ENCODE results near the gene PARM1.

The PARM1 gene

DNA sequence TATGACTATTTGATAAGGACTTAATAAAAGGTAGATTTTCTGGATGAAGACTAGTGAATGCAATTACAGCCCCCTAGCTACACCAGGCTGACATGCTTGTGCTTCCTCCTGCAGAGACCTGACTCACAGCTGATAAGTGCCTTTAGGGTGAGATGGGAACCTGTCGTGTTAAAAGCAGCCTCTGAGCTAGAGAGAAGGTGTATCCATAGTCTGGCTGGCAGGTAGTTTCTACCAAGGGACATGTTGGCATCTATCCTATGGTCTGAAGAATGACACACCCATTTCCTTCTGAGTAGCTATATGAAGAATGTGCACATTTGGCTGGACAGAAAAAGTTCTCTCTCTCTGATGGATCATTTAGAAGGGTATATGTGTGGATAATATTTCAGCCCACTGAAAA is 64.1 kb downstream of the PARM1 start:
- DNase-seq, result no peak

DNA sequence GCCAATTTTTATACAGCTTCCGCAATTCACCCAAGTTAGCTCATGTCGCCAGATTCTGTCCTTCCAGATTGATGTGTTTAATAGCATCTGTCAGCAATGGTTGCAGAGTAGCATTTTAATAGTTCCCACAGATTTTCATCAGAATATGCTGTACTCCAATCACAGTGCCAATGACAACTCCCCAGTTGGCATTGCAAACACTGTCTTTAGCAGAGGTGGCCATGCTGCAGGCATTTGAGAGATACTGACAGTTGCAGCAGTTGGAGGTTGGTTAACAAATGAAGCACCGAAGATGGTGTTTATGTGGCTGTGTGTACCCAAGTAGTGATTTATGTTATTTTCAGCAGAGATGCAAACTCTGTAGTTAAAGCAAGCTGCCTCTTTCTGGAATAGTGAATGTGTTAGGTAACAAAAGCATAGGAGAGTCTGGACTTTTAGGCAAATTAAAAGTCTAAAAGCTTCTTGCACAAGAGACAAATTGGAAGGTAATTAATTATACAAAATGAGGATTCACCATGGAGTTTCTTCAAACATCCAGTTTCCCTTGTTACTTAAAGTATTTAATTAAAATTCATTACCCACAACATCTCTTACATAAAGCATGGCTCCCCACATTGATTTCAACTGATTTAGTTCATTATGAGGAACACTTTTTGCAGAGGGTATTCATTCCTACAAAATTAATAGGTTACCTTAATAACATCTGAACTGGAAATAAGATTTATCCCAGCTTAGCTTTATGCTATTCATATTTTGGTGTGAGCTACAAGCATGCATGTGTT is 65.2 kb downstream of the PARM1 start:
- no peak for DNase-seq

DNA sequence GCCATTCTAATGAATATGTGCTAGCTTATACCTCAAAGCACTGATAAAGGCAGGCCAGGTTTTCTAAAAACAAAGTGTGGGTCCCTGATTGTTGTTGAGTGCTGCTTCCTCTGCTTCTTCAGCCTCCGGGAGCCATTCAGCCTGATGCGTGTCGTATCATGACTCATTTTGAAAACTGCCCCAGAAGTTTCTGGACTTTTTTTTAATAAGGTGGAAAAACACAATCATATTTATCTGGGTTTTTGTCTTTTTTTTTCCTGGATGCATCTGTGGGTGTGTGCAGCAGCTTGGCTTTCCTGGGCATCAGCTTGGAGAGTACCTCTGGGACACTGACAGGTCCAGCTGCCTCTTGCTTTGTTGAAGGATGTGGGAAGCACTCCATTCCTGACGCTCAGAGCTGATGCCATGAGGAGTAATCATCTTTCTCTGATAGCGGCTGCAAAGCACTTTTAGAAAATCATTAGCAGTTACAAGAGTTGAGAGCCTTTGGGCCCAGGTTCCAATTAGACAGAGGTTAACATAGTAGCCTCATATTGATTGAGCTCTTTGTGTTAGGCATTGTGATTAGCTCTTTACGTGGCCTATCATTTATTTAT is 66.9 kb downstream of the PARM1 start:
- no peak for DNase-seq

DNA sequence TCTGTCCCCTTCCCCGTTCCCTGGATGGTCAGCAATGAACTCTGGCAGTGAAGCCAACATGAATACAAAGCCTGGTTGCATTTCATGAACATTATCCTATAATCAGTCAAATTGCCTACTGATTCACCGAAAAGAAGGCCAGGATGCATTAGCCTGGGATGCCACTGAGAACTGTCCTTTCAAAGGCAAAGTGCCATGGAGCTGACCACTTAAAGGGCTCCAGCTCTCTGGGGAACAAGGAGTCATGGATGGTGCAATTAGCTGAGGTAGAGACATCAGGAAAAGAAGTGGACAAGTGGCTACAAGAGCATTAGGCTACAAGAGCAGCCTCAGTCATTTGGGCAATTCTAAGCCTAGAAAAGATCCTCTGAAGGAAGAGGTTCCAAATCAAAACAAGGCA is 69.0 kb downstream of the PARM1 start:
- DNase-seq, result no peak

DNA sequence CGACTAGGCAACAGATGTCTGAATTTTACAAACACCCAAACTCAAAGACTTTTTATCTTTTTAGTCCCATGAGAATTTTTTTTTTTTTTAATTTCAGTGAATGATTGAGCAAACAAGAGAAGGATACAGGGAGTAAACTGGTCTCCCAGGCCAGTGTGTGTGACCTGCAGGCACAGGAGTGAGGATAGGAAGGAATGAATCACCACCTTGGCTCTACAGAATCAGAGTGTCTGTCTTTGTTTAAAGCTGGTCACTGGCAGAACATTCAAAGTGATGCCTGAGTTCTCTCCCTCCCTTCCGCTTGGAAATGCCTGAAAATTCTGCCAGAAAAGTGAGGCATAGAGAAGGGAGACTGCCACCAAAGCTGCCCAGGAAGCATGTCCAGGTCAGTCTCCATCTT is 69.5 kb downstream of the PARM1 start:
- DNase-seq, result no peak

DNA sequence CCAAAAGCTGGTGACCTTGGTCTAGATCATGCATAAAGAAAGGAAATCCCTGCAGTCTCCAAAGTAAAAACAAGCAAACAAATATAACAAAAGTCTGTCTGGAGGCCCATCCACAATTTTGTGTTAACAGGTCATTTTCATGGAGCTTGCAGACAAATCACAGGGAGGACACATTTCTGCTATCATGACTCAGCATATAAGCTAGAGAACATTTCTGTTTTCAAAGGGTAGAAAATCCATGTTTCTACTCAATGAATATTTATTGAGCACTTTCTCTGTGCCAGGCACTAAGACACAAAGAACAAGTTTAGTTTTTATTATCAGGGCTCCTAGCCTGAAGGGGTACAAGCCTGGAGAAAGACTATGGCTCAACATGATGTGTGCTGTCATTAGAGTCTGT is 71.1 kb downstream of the PARM1 start:
- no peak for DNase-seq

DNA sequence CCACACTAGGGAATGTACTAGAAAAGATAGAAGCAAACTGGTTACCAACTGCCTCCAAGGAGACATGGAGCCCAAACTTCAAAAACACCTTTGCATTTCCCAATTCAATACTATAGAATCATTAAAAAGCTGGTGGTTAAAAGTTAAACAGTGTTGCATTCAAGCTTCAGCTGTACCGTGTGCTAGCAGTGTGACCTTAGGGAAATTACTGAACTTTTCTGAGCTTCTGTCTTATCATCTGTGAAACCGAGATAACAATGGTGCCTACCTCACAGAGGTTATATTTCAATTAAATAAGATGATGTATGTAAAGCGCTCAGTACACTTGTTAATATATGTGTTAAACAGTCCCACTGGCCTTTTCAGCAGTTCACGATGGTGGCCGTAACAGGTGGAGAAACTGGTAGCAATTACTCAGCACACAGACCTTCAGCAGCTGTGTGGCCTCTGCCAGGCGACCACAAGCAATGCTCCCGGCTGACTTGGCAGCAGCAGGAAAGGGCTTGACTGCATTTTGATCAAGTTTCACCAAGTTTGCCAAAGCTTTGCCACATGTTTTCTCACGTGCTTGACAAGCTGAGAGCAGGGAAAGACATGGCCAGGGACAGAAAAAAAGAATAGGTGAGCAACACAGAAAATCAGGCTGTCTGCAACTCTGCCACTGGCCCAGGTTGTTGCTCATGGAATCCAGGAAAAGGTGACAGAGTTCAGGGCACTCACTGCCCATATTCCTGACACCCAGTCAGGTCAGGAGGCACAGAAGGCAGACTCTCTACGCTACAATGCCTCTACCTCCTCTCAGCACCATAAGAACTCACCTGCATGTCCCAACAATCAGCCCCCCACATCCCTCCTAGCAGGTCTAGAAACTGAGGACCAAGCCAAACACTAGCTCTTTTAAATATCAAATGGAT is 72.1 kb downstream of the PARM1 start:
- DNase-seq, result no peak

DNA sequence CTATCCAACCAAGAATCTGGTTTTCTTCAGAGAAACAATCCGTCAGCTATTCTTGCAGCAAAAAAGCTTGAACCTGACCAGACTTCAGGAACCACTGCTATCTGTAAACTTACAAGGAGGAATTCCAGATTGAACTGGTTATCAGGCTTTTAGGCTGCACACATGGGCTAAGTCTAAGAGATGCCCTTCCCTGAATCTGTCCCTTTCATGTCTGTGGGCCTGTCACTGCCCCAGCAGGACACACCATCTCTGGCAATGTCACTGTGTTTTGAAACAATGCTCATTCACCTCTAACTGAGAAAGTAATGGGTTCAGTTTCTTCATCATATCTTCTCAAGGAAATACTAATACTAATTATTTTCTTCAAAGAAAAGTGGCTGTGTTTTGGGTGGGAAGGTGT is 72.8 kb downstream of the PARM1 start:
- DNase-seq, result no peak

DNA sequence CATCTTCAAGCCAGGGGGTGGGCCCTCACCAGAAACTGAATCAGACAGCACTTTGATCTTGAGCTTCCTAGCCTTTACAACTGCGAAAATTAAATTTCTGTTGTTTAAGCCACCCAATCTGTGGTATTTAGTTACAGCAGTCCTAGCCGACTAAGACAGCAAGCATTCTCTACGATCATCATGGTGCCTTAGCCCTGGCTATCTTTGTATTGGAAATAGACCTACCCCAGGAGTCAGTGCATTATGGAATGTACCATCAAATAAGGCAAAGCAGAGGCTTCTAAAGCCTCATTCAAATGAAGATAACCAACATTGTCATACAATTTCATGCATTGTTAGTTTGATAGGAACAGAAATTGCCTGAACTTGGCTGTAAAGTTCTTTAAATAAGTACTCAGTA is 75.0 kb downstream of the PARM1 start:
- no peak for DNase-seq

DNA sequence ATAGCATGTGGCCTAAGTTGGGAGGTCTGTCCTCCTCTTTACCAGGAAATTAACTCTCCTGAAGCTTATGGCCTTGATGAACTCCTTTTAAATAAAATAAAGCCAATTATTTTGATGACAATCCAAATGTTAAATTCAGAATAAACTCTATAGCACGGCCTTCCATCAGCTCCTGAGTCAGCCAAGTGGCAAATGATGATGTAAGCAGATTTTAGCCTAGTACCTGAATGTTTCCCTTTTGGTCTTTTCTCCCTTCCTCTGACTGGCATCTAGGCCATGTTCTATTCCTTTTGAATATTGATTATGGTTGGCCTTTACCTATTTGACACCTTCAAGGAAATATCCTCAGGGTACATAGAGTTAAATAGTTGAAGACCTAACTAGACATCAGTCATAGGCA is 76.2 kb downstream of the PARM1 start:
- DNase-seq, result no peak

DNA sequence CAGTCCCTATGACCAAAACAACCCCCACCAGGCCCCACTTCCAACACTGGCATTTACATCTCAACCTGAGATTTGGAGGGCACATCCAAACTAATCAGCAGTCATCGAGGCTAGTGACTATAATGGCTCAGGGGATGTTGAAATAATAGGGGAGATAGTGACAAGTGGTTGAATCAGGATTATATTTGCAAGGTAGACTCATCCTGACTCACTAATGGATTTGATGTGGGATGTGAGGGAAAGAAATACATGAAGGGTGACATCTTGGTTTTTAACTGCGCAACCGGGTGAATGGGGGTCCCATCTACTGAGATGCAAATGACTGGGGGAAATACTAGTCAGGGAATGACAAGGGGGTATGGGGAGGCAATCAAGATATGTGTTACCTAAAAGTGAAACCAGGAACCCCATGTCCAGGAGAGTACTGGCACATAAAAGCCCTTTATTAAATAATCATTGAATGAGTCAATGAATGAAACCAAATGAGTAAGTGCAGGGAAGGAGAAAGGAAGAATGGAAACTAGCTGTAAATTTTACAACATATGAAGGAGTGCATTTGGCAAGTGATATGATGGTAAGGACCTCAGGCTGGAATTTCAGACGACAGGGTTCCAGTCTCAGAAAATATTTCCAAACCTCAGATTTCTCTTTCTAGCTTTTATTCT is 78.3 kb downstream of the PARM1 start:
- no peak for DNase-seq

DNA sequence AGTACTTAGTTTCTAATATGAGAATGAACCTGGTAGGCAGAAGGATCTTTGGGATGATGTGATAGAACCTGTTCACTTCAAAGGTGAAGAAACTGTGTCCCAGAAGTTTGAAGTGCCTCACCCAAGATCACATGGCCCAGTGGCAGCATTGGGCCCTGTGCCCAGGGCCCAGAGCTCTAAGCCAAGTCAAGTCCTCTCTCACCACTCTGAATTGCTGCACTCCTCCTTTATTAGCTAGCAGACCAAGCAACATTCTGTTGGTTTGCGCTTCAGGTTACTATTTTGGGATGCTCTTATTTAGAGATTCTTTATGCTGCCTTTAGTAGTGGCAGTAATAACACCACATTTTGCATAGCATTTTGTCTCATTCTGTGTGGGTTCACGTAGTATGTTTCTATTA is 82.7 kb downstream of the PARM1 start:
- DNase-seq, result no peak

DNA sequence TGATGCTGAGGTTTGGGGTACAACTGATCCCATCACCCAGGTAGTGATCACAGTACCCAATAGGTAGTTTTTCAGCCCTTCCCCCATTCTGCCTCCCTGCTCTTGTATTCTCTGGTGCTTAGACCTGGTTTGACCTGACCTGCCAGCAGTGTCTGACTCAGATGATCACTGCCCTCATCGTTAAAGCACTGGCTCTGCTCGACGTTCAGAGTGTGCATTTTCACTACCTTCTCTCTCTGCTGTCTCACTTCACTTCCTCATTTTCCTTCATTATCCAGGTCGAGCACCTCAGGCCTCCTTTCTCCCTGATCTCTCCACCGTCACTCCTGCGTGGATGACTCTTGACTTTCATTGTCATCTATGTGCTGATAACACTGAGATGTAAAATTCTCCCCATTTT is 83.6 kb downstream of the PARM1 start:
- DNase-seq, result no peak

DNA sequence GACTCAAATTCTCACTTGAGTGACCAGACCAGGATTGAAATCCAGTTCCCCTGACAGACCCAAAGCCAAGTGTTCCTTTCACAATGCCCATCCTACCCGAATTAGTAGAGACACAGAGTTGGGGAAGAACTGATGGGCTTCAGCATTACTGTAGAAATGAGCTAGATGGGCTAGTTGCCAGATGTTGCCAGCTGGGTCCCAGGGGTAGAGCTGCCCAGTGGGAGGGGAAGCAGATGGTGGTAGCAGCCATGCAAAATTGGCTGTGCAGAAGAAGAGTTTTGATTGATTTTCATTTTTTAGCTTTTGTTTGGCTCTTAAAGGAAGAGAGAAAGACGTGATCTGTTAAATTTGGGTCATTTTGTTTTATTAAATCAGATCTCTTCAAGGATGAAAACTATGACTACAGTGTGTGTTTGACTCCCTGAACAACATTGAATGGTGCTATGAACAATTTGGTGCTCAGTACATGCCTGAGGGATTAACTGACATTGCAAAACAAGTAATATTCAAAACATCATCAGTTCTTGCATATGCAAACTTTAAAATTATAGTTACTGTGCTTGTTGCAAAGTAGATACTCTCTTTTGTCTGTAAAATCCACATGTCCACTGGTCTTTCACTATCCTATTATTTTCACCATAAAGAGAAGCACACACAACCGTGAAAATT is 86.0 kb downstream of the PARM1 start:
- no peak for DNase-seq

DNA sequence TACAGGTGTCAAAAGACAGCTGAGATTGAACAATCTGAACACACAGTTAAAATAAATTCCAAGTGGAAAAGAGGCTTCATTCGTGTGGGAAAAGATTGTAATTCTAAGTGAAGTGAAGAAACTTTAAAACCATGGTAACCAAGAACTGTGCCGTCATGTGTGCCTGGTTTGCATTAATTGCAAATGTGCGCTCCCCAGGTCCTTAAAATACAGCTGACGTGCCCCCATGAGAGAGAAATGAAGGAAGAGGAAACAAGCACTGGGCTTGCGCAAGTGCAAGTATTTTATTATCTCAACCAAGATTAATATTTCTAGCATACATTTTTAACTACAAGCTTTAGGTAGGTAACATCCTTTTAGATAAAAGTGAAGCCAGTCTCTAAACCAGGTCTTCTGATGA is 92.5 kb downstream of the PARM1 start:
- DNase-seq, result no peak

DNA sequence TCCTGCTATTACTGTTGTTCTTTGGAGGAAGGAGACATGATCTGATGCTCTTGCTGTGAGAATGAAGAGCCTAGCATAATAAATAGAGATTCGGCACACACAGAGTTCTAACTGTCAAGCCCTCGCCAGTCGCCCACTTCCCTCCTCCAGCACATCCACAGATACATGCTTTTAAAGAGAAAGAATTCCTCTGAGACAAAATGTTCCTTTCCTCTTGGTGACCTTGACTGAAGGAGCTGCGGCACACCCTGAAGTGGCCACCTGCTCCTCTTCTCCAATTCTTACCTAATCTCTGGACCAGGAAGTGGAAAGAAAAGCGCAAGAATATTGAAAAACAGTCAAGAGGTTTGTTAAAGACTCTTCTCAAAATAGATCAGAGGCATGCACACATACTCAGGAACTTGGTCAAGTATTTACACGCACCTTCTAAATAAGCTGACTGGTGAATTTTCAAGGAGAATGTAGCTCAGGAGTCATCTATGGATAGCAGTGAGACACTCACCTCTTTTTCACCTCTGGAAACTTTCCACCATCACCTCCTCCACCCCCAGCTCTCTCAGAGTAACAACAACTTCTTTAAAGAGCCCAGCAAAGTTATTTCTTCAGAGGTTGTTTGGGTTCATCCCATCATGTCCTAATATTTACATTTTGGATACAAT is 95.4 kb downstream of the PARM1 start:
- no peak for DNase-seq

DNA sequence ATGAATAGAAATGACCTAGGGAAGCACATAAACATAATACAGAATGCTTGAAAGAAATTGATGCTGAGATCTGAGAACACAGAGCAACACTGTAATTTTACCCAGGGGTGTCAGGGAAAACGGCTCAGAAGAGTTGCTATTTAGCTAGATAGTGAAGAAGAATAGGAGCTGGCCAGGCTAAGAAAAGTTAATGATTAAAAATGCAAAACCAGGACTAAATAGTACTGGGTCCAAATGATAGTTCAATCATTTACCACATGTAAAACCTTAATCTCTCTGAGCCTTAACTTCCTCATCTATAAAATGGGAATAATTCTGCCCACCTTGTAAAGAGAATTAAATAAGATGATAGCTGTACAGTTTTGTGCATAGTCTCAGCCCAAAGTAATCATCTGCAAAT is 97.1 kb downstream of the PARM1 start:
- DNase-seq, result no peak

DNA sequence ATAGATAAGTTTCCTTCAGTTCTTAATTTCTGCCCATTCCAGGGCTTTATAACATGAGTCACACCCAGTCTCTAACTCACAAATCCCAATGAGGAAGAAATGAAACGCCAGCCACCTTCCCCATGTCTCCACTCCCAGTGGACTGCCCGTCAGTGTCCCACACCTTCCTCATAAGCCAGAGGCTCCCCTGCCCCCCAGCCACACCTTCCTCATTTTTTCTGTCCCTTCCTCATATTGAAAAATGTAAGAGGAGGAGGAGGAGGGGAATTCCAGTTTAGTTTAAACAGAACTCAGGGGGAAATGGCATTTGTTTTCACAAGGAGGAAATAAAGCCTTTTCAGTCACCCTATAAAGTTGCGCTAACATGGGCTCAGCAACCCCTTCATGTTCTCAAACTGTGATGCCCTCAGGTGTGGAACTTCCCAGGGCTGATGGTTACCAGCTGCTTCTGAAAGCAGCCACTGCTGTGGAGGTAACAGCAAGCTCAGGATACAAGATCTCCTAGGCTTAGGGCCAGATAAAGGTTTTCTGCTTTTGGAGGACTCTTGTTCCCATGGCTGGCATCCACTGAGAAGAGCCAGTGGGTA is 97.8 kb downstream of the PARM1 start:
- DNase-seq, result no peak

DNA sequence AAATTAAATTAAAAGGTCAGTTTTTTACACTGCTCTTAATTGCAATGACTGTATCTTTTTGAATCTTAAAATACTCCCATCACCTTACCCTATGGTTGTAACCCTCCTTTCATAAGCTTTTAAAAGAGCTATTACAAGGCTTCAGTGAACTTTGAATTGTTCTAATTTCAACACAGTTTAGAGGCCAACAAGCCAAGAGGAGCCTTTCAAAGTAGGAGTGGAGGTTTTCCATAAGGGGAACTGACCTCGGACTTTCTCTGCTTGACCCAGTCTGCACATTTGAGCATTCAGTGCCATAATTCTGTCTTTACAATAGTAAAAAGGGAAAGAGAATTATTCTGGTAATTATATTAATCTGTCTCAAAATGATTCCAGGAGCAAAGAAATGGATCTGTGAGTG is 98.9 kb downstream of the PARM1 start:
- no peak for DNase-seq

DNA sequence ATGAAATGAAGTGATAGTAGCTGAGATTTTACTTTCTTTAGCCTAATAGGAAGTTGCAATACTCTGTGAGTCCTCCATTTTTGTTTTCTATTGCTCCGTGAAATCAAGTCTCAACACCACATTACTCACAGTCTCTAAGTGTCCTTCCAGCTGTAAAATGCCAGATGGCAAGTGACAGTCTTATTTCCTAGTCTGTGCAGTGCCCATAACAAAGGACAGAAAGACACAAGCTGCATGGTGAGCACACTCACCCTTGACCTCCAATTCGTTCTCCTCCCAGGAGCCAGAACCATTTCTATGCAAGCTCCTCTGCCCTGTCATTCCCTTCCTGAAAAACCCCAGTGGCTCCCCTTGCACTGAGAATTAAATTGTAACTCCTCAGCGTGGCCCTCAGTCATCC is 101.6 kb downstream of the PARM1 start:
- no peak for DNase-seq

DNA sequence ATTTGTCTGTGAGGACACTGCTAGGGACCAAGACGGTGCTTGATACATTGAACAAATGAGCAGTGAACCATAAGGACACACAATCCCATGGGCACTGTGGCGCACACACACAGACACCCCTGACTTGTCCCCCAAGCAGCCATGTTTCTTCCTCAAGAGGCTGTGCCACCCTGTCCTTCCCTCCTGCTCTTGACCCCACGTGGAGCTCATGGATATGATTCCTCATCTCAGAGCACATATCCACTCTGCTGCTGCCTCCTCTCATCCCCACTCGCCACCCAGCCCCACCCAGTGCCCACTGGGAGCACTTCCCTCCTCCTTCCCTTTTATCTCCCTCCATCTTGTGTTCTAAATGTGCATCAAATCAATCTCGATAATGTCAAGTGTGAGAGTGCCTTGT is 102.4 kb downstream of the PARM1 start:
- DNase-seq, result no peak

All from NCI-H1092 (cell line).